ENCODE results near the gene PFKL.
A peak's percentile ranks its signal among the peaks of the same experiment; 100 is the strongest.
"Not testable (repeated sequence)": the region's sequence is repeated elsewhere in the genome, so short reads cannot be mapped to it uniquely, and the experiment has no call there.

Gene PFKL

DNA sequence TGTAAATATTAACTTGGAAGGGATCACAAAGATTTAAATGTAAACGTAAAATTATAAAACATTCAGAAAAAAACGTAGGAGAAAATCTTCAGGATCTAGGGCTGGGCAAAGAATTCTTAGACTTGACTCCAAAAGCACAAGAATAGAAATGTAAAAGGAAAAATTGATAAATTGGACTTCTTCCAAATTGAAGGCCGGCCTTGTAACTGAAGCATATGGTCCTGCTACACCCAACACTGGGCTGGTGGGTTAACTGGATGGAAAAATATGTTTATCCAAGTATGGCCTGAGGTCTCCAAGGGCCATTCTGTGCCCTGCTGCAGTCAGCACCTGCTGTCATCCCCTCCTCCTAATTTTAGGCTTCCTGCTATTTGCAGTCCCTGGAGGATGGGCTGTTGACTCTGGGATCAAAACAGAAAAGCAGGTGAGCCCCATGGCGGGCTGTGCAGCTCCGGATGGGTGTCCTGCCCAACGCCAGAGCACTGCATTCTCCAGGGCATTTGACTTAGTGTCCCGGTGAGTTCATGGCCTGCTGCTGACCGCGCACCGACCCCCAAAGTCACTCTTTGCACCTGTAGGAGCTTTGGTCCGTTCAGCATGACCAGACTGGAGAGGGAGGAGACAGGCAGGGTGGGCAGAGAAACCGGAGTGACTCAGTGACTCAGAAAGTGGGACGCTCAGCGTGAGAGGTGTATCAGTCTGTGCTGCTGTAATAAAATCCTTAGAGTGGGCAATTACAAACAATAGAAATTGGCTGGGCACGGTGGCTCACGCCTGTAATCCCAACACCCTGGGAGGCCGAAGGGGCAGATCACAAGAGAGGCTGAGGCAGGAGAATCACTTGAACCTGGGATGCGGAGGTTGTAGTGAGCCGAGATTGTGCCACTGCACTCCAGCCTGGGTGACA lies 20.2 kb upstream of the PFKL start:
- peak; percentile 21 to 48 for DNase-seq

DNA sequence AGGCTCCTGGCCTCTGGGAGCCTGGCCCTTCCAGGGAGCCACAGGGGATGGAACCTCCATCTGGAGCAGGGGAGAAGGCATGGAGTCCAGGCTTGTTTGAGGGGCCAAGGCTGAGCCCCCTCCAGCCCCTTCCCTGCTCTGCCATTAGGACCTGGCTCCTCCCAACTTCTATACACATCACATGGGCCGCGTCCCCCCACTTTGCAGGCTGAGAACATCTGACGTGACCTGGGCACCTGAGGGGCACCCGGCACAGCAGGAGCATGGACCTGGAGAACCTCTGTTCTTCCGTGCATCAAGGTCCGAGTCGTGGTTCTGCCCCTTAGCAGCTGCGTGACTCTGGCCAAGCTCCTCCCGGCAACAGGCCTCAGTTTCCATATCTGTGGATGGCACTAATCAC lies 18.1 kb upstream of the PFKL start:
- DNase-seq = no peak

DNA sequence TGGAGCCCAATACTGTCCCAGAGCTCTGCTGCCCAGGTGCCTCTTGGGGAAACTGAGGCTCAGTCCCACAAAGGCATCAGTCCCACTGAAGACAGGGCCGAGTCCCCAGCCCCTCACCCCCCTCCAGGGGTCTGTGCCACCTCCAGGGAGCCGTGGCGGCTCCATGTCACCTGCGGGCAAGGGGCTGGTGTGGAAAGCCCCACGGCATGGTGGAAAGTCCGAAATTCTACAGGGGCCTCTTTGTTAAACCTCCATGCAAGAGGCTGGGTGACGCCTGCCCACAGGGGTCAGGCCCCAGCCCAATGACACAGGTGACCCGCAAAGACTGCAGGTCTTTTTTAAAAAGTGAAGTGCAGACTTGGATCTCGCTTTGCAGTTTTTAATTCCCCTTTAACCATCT lies 17.5 kb upstream of the PFKL start:
- DNase-seq = no peak

DNA sequence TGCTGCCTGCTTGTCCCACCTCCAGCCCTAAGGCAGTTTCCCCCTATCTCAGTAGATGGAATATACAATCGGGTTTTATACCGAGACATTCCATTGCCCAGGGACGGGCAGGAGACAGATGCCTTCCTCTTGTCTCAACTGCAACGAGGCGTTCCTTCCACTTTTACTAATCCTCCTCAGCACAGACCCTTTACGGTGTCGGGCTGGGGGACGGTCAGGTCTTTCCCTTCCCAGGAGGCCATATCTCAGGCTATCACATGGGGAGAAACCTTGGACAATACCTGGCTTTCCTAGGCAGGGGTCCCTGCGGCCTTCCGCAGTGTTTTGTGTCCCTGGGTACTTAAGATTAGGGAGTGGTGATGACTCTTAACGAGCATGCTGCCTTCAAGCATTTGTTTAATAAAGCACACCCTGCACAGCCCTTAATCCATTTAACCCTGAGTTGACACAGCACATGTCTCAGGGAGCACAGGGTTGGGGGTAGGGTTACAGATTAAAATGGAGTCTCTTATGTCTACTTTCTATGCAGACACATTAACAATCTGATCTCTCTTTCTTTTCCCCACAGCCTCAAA lies 16.6 kb upstream of the PFKL start:
- not testable (repeated sequence) for DNase-seq

DNA sequence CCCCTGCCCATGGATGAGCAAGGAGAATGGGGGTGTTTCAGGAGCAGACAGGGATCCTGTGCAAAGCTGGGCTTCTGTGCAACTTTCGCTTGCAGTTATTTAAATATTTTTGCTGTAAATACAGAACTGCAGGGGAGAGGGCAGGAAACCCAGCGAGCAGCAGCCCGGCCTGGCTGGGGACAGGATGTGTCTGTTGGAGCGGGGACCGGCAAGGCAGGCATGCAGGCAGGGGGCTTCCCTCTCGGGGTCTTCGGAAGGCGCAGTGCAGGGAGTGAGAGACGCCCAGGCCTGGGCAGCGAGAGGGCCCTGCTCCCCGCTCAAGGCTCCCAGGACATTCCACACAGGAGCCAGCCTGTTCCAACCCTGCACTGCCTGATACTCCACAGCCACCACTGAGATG lies 15.9 kb upstream of the PFKL start:
- DNase-seq = no peak

DNA sequence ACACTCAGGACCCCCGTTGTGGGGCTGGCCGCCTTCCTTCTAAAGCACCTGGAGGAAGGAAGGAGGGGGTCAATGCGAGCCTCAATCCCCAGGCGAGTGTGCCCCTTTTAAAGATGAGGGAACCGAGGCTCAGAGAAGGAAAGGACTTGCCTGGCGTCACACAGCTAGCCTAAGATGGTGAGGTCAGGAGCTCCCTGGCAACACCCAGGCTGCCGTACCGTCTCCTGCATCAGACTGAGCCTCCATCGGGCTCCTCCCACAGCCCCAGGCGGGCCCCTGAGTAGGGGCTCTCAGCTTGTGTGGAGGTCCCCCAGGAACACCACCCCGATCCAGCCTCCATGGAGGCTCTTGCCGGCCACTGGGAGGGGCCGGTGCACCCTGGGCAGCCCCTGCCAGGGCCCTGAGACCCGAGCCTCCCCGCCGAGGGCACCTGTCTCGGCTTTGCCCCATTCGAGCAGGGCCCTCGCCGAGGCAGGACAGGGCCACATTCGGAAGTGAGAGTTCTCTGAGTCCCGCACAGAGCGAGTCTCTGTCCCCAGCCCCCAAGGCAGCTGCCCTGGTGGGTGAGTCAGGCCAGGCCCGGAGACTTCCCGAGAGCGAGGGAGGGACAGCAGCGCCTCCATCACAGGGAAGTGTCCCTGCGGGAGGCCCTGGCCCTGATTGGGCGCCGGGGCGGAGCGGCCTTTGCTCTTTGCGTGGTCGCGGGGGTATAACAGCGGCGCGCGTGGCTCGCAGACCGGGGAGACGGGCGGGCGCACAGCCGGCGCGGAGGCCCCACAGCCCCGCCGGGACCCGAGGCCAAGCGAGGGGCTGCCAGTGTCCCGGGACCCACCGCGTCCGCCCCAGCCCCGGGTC lies 14.5 kb upstream of the PFKL start, which contains the start of gene AIRE:
Gene AIRE, plus strand, starts transcription at position 739 of the 855 bp plus-strand sequence. CDS start 131 bp downstream, outside the sequence.
- no peak for DNase-seq

DNA sequence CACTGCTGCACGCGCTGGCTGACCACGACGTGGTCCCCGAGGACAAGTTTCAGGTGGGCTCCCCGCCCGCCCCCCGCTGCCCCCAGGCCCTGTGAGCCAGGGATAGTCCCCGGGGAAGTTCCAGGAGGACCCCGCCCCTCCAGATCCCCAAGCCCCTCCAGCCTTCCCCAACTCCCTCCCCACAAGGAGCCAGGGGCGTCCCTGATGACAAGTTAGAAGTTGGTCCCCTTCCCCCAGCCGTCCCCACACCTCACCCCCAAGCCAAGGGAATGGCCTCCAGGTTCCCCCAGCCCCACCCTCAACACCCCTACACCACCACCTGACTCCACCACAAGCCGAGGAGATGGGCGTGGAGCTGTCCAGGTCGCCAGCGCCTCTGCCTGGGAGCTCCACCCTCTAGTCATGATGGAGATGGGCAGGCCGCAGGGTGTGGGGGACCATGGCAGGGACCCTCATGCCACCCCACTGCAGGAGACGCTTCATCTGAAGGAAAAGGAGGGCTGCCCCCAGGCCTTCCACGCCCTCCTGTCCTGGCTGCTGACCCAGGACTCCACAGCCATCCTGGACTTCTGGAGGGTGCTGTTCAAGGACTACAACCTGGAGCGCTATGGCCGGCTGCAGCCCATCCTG lies 13.7 kb upstream of the PFKL start:
- DNase-seq = no peak

DNA sequence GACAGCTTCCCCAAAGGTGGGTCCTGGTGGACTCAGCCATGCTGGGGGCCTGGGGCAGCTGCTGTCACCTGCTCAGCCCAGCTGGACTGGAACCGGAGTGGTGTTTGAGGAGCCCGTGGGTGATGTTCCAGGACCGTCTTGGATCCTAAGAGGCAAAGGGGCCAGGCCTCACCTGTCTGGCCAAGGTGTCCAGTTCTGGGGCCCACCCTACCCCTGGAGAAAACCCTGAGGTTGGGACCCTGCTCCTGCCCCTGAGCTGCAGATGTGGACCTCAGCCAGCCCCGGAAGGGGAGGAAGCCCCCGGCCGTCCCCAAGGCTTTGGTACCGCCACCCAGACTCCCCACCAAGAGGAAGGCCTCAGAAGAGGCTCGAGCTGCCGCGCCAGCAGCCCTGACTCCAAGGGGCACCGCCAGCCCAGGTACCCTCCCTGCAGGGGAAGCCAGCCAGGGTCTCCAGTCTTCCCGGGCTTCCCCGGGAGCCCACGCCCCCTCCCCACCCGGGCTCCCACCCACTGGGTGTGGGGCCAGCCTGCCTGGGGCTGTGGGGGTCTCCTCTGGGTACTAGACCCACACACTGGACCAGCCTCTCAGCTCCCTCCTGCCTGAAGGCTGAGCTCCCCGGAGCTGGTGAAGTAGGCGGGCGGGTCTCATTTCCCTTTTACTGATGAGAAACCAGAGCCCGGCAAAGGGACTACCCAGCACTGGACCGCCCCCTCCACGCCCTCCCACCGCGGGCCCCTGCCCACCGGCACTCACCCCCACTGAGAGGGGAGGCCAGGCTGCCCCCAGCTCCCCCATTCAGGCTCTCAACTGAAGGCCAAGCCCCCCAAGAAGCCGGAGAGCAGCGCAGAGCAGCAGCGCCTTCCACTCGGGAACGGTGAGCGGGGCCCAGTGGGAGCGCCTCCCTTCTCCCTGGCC lies 12.9 kb upstream of the PFKL start:
- DNase-seq = no peak

DNA sequence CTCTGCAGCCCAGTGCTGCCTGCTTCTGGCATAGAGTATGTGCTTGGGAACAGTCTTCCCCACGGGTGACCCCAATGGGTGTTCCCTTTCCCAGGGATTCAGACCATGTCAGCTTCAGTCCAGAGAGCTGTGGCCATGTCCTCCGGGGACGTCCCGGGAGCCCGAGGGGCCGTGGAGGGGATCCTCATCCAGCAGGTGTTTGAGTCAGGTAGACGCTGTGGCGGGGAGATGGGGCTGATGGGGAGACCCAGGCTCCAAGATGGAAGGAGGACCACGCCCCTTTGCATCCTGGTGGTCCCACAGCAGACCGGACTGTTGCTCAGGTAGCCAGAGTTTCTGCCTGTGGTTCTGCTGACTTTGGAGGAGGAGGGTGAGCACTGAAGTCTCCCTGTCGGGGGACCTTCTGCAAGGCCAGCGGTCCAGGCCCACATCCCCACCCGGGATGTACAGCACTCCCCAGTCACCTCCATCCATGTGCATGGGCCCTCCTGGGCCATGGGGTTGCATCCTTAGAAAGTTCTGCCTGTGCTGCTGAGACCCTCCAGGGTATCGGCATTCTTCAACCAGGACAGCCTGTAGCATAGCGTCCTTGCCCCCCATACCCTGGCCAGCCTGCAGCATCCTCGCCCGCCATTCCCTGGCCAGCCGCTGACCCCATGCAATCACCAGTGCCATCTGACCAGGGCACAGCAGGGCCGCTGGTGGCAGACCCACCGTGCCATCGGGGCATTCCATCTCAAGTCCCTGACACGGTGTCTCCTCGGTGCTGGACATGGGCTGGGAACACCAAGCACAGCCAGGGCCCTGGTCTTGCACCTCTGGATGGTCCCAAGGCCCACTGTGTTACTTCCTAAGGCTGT lies 11.4 kb upstream of the PFKL start:
- DNase-seq = no peak

DNA sequence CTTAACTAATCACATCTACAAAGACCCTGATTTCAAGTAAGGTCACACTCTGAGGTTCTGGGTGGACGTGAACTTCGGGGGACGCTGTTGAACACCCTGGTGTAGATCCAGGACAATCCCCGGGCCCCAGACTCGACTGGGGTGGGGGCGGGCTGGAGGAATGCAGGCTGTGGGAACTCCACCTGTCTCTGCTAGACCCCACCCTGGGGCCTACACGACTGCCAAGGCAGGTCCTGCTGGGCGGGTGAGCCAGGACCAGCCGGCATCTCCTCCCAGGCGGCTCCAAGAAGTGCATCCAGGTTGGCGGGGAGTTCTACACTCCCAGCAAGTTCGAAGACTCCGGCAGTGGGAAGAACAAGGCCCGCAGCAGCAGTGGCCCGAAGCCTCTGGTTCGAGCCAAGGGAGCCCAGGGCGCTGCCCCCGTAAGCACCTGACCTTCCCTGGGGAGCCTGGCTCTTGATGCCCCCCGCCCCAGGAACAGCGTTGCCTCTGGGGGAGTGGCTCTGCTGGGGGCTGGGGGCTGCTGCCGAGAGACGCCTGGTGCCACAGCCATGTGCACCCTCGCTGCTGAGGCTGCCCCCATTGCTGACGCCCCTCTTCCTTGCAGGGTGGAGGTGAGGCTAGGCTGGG lies 10.4 kb upstream of the PFKL start:
- no peak for DNase-seq

DNA sequence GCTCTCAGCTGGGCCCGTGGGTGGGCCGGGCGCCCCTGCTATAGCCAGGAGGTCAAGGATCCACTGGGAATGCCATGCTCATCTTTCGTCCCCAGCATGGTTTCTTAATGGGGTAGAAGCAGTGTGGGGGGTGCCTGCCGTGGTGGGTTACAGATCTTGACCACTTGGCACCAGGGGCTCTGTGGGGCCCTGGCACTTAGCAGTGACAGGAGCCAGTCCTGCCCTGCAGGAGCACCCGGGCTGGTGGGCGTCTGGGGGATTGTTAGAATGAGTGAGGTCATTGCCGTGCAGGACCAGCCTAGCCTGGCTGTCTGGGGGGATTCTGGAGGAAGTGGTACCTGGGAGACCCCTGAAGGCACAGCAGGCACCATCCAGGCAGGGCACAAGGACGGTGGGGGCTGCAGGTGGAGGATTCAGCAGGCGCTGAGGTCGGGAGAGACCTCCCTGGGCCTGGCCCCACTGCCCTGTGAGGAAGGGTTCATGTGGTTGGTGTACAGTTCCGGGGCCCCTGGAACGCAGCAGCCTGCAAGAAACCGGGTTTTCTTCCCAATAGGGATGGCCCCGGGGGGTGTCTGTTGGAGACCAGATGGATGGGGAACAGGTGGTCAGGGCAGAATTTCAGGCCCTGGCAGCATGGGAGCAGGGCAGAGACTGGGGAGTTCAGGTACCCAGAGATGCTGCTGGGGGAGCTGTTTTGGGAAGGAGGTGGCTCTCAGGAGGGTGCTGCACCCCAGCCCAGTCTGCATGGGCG lies 9.4 kb upstream of the PFKL start:
- DNase-seq = no peak

DNA sequence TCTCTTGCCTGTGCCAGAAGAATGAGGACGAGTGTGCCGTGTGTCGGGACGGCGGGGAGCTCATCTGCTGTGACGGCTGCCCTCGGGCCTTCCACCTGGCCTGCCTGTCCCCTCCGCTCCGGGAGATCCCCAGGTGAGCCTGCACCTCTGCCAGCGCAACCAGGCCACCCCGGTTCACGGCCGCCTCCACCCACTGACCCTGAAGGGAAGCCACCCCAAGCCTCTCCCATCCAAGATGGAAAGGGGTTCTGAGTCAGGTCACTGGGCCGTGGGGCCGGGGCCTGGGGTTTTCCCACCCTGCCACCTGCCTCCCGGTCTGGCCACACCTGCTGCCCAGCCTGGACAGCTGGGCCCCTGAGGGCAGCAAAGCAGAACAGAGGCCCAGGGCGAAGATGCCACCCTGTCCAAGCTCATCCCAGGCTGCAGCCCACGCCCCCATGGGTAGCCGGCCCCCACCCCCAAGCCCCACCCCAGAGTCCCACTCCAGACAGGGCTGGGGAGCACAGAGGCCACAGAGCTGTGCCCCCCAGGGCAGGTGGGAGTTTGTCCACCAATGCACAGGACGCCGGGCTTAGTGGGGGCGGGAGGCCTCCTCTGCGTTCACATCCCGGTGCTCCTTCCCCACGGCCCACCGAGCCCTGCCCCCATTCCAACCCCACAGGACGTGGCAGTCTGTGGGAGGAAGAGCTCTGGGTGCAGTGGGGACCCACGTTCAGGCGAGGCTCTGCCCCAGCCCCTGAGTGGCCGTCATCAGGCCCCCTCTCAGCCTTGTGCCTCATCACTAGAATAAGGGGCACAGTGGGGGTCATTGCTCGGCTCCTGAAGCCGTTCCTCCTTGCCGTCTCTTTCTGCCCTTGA lies 8.5 kb upstream of the PFKL start:
- DNase-seq = no peak

DNA sequence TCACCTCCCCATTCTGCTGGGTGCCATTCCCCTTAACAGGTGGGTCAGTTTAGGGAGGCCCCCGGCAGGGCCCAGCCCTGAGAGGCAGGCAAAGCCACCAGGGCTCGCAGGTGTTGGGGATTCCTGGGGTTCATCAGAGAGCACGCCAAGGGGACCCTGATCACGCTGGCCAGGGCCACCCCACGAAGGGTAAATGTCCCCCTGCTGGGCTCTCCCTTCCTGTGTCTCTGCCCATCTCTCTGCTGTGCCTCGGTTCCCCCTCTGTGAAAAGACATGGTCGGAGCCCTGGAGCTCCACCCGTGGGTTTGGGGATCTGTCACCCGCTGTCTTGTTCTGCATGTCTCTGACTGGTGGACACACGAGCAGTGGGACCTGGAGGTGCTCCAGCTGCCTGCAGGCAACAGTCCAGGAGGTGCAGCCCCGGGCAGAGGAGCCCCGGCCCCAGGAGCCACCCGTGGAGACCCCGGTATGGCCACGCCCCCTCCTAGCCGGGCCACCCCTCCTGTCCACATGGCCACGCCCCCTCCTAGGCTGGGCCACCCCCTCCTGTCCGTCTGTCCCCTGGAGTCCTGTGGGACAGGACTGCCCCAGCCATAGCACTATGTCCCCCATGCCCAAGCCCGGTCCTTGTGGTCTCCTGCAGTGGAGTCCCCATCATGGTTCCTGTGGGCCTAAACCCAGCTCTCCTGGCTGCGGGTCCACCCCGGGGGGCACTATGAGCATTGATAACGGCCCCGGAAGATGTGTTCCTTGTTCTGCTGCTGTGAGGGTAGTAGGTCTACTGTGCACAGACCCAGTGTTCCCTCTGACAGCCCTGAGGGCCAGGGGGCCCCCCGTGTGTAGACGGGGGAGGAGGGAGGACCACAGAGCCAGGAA lies 7.7 kb upstream of the PFKL start:
- no peak for DNase-seq

DNA sequence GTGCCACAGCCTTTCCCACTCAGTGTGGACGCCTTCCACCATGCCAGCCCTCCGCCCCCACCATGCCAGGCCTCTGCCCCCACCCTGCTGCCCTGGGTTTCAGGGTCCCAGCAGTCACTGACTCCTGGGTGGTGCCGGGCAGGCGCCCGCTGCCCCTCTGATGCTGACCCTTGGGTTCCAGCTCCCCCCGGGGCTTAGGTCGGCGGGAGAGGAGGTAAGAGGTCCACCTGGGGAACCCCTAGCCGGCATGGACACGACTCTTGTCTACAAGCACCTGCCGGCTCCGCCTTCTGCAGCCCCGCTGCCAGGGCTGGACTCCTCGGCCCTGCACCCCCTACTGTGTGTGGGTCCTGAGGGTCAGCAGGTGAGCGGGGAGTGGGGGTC lies 7.0 kb upstream of the PFKL start:
- DNase-seq = no peak

DNA sequence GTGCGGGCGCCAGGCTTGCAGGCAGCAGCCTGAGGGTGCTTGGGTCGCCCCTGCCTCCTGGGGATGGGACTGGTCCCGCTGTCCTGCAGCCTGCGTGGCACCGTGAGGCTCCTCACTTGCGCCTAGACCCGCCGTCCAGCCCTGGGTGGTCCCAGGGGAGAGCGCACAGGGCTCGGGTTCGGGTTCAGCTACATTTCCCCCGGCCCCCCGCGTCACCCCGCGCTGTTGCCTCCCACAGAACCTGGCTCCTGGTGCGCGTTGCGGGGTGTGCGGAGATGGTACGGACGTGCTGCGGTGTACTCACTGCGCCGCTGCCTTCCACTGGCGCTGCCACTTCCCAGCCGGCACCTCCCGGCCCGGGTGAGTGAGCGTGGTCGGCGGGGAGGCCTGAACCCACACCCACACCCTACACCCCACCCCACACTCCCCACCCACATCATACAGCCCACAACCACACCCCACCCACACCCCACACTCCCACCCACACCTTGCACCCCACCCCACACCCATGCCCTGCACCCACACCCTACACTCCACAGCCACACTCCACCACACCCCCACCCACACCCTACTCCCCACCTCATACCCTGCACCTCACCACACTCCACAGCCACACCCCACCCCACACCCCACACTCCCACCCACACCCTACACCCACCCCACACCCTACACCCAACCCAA lies 6.2 kb upstream of the PFKL start:
- DNase-seq = no peak

DNA sequence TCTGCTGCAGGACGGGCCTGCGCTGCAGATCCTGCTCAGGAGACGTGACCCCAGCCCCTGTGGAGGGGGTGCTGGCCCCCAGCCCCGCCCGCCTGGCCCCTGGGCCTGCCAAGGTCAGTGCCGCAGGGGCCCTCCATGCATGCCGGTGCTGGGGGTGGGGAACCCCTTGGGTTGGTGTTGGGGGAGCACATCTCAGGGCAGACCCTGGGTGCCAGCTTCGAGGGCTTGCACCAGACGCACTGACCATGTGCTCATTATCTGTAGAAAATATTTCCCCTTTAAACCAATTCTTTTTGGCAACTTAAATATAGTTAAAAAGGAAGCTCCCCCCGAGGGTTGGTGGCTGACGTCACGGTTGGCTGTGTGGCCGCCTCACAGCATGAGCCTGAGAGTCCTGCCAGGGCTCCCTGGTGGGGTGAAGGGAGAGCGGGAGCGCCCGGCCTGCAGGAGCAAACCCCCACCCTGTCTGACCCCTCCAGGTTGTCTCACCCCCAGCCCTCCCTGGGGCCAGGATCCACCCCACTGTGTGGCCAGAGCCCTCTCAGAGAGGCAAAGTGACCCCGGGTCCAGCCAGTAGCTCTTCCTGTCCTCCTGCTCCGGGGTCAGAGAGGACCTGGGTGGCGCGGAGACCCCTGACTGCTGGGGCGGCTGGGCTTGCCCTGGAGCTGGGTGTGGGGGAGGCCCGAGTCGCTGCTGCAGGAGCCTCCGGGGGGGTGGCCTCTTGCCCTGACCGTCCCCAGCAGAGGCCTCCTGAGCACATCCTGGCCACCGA lies 5.3 kb upstream of the PFKL start:
- no peak for DNase-seq

All from SHP77 (cell line).